ENCODE measurements around the gene RMDN2. TPM values are rescaled to one million over a fixed set of nuclear protein-coding genes. Genes with fewer than 3 reads are reported as not detected.

Gene RMDN2
- total RNA-seq, 1 donor, result 9.6 TPM

Other genes starting within 250 kb of the RMDN2 start
- 146 and 199 TPM in 2 replicates for gene CYP1B1, start 150.9 kb downstream of the RMDN2 start, total RNA-seq (ENCODE audit: low replicate concordance)